GM21619 (cell line): ENCODE measurements around the gene WLS.
"Not testable (repeated sequence)": the region's sequence is repeated elsewhere in the genome, so short reads cannot be mapped to it uniquely, and the experiment has no call there.

Source experiments
- ATAC-seq: cut with Tn5 transposase; IDR thresholded peaks from one replicate; pipeline ENCODE4 v1.9.1; 2021; ENCODE audit not compliant: unreplicated experiment

The WLS gene

GRCh38 chr1:68232289-68233148 is at the start of gene WLS:
WLS (minus strand) TSS chr1:68232523; CDS start chr1:68232299, 224 bp downstream.
- ATAC-seq, result no peak

- no peak for ATAC-seq
Observed at GRCh38 chr1:68280286-68280685, 48.0 kb upstream of the WLS start.

DNA sequence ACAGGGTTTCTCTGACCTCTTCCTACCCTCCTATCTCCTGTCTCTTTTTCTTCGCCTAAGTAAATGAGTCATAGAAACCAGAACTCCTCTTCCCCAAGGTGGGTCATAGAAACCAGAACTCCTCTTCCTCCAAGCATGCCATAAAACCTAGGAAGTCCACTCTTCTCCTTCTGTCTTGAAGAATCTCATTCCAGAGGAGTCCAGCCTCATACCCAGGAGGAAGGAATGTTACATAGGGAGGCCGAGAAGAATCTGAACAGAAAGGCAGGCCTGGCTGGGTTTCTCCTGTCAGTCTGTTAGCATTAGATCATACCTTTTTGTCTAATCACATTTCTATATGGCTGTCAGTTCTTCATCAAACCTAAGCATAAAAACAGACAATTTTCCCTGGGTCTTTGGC is 47.5 kb upstream of the WLS start:
- ATAC-seq, result no peak

- ATAC-seq, result no peak
Observed at GRCh38 chr1:68278221-68278620, 45.9 kb upstream of the WLS start.

GRCh38 chr1:68276448-68276847 is 44.1 kb upstream of the WLS start:
- no peak for ATAC-seq

- no peak for ATAC-seq
Observed at GRCh38 chr1:68273530-68273929, 41.2 kb upstream of the WLS start.

GRCh38 chr1:68271596-68271995 is 39.3 kb upstream of the WLS start:
- ATAC-seq, result no peak

- ATAC-seq, result no peak
Observed at GRCh38 chr1:68270951-68271350, 38.6 kb upstream of the WLS start.

- no peak for ATAC-seq
Observed at GRCh38 chr1:68269637-68270430, 37.5 kb upstream of the WLS start.

DNA sequence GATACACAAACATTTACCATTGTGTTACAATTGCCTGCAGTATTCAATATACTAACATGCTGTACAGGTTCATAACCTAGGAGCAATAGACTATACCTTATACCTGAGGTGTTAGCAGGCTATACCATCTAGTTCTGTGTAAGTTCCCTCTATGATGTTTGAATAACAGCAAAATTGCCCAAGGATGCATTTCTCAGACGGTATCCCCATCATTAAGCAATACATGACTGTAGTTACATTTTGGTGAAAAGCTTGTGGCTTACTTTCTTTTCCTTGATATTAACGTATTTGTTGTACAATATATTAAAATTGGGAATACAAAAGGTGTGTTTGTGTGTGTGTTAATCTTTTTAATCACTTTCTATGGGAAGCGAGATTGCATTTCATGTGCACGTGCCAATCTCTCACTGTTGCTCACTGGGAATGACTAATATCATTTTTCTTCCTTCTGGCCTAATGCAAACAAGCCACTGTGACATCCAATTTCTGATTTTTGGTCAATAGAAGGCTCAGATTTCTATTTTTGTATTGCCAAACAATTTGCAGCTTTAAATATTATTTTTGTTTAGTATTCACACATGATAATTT is 36.7 kb upstream of the WLS start:
- no peak for ATAC-seq

- not testable (repeated sequence) for ATAC-seq
Observed at GRCh38 chr1:68256824-68257223, 24.5 kb upstream of the WLS start.

DNA sequence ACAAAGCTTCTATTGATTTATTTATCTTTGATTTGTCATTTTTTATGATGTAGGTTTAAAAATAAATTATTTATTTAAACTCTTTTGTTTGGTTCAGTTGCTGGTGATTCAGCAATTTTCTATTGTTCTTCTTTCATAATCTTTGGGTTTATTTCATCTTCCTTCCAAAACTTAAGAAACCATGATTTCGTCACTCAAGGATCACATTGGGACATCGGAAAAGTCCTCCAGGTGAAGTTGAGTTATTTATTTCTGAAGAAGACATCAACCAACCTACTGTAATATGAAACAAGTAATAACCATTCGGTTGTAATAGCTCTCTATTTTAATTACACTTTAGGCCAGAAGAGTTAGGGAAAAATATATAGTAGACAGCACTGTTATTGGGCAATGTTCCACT is 23.0 kb upstream of the WLS start:
- ATAC-seq, result no peak

GRCh38 chr1:68254667-68255226 is 22.4 kb upstream of the WLS start:
- no peak for ATAC-seq

- ATAC-seq, result no peak
Observed at GRCh38 chr1:68237040-68237439, 4.7 kb upstream of the WLS start.

DNA sequence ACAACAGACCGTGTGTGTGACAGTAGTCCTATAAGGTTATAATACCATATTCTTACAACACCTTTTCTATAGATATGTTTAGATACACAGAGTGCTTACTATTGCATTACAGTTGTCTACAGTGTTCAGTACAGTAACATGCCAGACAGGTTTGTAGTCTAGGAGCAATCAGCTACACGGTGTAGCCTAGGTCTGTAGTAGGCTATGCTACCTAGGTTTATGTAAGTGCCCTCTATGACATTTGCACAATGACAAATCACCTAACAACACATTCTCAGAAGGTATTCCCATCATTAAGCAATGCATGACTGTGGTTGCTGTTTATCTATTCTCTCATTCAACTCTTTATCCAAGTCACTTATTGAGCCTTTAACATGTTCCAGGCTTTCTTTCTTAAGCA is 1.8 kb upstream of the WLS start:
- ATAC-seq, result no peak

DNA sequence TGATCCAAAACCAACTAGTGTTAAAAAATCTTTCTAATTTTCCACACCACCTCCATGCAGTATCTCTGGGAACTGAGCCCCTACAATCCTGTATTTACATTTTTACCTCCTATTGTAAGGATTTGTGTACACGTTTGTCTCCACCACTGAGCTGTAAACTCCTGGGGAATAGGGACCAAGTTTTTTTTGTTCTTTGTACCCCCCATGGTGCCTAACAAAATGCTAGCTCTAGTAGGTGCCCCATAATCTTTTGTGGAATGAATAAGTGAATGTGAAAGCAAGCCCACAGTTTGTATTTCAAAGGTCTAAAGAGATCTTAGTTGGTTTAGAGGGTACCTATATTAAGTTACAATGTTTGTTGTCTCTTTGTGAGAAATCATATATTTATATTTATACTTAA is 879 bp upstream of the WLS start:
- ATAC-seq, result no peak

DNA sequence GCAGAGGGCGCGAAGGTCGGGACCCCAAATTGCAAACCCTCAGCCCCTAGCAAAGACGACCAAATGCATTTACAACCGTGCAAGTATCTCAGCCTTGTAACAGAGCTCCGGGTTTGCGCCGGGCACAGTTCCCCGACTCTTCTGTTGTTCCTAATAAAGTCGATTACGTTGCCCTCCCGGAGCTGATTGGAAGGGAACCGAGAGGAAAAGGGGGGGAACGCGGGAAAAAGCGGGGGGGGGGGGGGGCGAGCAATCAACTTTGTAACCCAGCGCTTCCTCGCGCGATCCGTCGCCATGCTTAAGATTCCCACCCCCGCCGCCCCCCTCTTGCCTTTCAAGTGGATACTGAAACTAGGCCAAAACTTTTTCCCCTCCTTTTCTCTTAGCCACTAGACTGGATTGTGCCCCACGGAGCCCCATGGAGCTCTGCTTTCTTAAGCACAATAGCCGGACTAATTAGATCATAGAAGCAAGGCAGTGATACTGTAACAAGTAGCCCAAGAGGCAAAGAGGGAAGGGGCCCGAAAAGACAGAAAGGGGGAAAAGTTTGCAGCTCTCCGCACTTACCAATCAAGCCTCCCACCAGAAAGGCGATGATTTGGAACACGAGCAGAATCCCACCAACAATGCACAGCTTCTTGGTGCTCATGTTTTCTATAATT is 565 bp downstream of the WLS start:
- ATAC-seq, result no peak

DNA sequence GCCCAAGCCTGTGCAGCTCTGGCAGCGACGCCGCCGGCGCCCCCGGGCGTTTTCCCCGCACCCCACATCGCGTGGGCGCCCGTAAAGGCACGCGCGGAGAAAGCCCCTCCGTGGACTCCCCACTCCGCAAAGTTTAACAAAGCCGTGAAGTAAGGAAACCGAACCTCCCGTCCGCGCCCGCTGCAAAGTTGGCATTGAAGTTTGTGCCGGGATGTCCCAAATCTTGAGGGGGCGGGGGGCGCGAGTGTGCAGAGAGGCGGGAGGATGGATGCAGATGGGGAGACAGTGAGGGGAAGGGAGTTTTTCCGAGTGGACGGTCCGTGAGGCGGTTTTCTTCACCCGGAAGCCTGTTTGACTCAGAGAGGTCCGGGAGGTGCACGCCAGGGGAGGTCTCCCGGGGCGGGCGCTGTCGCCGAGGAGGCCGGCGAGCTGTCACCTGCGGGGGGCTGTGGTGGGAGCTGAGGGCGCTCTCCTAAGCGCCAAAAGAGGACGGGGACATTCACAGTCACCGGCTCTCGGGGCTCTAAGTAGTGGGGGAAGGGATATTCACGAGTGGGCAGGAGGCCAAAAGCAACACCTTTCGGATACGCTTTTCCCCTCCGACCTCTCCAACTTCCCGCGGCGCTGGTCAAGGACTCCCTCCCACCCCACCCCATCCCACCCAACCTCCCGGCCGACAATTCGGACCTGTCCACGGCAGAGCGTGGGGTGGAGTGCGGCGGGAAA is 1.3 kb downstream of the WLS start:
- ATAC-seq, result no peak

- no peak for ATAC-seq
Observed at GRCh38 chr1:68230484-68230802, 1.9 kb downstream of the WLS start.

DNA sequence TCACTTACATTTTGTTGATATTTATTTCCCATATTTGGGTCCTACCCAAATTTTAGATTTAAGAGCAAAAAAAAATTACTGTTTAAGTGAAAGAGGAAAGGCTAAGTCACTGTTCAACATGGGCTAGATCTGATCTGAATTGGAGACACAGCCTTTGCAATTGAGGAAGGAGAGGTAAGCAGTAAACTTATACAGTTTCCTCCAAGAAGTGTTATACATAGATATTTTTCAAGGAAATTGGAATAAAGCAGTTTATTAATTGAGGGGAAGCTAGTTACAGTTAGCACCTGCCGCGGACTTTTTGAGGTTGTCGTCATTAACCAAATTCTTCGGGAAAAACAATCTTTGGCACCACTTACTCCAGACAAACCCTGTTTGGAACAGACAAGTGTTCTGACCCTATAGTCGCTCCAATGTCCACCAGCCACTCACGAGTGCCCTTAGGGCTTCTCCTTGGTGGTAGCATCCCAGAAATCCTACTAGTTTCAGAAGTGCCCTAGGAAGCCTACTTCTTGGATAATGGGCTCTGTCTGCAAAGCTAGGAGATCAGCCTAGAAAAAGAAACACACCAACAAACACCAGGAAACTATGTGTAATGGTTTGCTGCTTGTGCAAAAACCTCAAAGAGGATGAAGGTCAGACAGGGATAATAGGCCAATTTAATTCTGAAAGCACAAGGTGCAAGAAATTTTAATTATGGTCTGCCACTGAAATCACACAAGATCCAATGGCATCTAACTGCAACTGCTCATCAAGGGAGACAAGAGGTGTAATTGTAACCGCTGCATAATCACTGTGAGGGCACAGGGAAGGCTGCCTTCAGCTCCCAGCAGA is 2.5 kb downstream of the WLS start:
- ATAC-seq, result no peak
